DMS79 (cell line): ENCODE data around the gene FBXO17.
A peak's percentile ranks its signal among the peaks of the same experiment; 100 is the strongest.
"Not testable (repeated sequence)": the region's sequence is repeated elsewhere in the genome, so short reads cannot be mapped to it uniquely, and the experiment has no call there.

Experiments used
- DNase-seq: peaks from one replicate; lab custom pipeline; 2025; lab: John Stamatoyannopoulos, UW

FBXO17 gene

GRCh38 chr19:38975214-38975860 lies at the start of gene FBXO17:
FBXO17 (minus strand) TSS chr19:38975742; CDS start chr19:38950319, 25,423 bp downstream.
- no peak for DNase-seq

DNA sequence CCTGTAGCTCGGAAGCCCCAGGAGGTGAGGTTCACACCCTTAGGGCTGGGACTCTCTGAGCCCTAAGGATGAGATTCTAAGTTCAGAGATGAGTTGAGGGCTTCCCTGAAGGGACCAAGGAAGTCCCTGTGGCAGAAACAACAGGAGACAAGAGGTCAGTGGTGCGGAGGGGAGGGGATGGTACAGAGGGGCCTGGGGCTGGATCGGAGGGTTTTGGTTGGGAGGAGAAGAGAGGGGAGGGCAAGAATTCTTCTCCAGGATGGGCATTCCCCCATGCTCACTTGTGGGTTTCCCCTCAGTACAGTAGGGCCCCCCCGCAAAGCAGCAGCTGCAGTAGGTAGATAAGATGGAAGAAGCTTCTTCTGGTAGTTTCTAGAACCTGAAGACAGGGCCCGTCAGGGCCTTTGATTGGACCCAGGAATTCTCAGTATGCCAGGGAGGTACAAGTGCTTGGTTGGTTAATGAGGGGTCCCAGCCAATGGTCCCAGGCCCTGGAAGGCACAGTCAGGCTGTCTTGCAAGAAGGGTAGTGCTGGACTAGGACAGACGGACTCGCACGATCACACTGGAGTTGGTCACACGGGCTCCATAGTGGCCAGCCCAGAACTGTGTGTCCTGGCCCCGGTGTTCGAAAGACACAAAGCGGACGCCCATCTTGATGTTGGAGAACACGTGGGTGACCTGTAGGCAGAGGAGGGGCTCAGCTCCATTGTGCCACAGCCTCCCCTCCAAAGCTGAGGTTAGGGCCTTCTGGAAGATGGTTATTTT lies 49.5 kb upstream of the FBXO17 start:
- DNase-seq: no peak

GRCh38 chr19:39021063-39021462 lies 45.5 kb upstream of the FBXO17 start:
- no peak for DNase-seq

- no peak for DNase-seq
Observed at GRCh38 chr19:39017646-39018045, 42.1 kb upstream of the FBXO17 start.

- DNase-seq: no peak
Observed at GRCh38 chr19:39017026-39017425, 41.5 kb upstream of the FBXO17 start.

DNA sequence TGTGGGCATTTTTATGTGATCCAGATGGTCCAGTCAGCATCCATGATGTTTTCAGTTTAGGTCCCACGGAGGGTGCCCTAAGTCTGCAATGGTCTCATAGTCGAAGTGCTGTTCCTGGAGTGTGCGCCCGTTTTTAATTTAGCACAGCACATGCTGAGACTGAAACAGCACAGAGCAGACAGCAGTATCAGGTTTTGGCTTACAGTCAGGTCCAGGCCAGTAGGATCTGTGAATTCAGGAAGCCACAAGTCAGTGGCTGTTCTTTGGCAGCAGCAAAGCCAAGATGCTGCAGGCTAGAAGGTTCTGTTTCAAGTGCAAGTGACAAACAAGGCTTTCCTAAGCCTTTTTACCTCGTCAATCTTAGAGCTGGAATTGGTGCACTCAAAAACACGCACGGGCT lies 38.5 kb upstream of the FBXO17 start:
- no peak for DNase-seq

- DNase-seq: no peak
Observed at GRCh38 chr19:39009001-39009400, 33.5 kb upstream of the FBXO17 start.

DNA sequence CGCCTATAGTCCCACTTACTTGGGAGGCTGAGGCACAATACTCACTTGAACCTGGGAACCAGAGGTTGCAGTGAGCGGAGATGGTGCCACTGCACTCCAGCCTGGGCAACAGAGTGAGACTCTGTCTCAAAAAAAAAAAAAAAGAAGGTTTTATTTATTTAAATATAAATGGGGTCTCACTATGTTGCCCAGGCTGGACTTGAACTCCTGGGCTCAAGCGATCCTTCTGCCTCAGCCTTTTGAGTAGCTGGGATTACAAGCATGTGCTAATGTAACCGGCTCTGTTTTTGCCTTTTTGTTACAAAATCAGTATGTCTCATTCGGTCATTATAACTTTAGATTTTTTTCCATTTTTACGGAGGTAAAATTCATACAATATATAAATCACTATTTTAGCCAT lies 32.6 kb upstream of the FBXO17 start:
- DNase-seq: no peak

GRCh38 chr19:39007096-39007495 lies 31.6 kb upstream of the FBXO17 start:
- no peak for DNase-seq

- DNase-seq: no peak
Observed at GRCh38 chr19:39004403-39004802, 28.9 kb upstream of the FBXO17 start.

DNA sequence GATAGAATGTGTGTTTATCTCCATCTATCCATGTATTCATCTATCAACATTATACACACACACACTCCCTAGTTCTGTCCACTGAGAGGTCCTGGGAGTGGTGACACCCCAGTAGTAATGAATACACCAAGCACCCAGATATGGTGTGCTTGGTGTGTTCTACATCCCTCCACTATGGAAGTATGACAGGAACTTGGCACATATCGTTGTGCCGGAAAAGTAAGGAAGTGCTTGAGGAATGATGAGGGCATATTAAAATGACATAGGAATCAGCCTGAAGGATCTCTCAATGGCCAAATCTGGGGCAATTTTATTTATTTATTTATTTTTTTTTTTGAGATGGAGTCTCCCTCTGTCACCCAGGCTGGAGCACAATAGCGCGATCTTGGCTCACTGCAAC lies 28.3 kb upstream of the FBXO17 start:
- no peak for DNase-seq

DNA sequence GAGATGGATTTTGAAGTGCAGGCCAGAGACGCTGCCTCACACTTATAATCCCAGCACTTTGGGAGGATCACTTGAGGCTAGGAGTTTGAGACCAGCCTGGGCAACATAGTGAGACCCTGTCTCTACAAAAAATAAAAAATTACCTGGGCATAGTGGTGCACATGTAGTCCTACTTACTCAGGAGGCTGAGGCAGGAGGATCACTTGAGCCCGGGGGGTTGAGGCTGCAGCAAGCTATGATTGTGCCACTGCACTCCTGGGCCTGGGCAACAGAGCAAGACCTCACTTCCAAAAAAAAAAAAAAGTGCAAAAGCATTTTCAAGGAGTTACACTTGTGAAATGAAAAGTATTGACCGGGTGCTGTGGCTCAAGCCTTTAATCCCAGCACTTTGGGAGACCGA lies 27.6 kb upstream of the FBXO17 start:
- DNase-seq: no peak

DNA sequence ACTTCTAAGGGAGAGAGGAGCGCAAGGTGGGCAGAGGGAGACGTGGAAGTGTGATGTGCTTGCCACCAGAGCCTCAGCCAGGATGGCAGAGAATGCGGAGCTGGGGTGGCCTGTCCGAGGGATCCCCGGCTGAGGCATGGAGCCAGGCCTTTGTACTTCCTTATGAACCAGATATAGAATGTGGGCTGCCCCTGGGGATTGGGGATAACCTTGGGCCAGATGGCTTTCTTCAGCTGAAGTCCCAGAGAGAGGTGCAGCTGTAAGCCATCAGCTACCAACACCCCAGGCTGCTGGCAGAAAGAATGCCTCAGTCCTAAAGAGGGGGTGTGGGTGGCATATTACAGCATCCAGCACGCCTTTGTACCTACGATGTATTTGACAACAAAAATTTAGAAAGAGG lies 25.5 kb upstream of the FBXO17 start:
- DNase-seq: no peak

- DNase-seq: not testable (repeated sequence)
Observed at GRCh38 chr19:38997576-38997975, 22.0 kb upstream of the FBXO17 start.

DNA sequence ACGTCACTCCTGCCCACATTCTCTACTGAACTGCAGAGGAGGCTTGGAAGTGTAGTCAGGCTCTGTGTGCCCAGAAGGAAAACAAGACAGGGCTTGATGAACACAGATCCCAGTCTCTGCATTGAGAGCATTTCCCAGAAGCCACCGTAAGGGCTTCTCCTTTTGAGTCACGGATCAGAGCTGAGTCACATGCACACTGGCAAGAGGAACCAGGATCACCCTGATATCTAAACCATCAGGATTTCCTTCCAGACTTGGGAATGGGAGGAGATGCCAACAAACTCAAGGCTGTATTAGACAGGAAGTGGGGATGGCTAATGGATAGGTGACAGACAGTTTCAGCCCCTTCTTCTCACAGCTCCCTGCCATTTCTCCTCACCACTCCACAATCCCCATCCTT lies 17.7 kb upstream of the FBXO17 start:
- DNase-seq: no peak

- DNase-seq: no peak
Observed at GRCh38 chr19:38990949-38991697, 15.6 kb upstream of the FBXO17 start.

GRCh38 chr19:38989614-38990013 lies 14.1 kb upstream of the FBXO17 start:
- not testable (repeated sequence) for DNase-seq

GRCh38 chr19:38989066-38989605 lies 13.6 kb upstream of the FBXO17 start:
- DNase-seq: peak; percentile 16

GRCh38 chr19:38988627-38989026 lies 13.1 kb upstream of the FBXO17 start:
- DNase-seq: not testable (repeated sequence)

DNA sequence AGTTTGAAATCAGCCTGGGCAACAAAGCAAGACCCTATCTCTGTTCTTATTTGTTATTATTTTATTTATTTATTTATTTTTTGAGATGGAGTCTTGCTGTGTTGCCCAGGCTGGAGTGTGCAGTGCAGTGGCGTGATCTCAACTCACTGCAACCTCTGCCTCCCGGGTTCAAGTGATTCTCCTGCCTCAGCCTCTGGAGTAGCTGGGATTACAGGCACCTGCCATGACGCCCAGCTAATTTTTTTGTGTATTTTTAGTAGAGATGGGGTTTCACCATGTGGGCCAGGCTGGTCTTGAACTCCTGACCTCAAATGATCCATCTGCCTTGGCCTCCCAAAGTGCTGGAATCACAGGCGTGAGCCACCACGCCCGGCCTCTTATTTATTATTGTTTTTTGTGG lies 12.2 kb upstream of the FBXO17 start:
- DNase-seq: not testable (repeated sequence)

DNA sequence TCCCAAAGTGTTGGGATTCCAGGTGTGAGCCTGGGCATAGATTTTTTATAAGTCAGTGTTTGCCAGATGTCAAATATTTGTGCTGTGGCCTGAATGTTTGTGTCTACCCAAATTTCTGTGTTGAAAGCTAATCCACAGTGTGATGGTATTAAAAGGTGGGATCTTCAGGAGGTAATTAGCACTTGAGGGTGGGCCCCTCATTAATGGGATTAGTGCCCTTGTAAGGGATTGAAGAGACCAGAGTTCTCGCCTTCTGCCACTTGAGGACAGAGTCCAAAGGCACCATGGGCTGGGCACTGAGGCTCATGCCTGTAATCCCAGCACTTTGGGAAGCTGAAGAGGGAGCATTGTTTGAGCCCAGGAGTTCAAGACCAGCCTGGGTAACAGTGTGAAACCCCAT lies 9.7 kb upstream of the FBXO17 start:
- DNase-seq: no peak

GRCh38 chr19:38980583-38981374 lies 5.2 kb upstream of the FBXO17 start:
- DNase-seq: no peak
